Measurements from ENCODE around the gene ZNF497. TPM values are rescaled to one million over a fixed set of nuclear protein-coding genes. Genes with fewer than 3 reads are reported as not detected.

The ZNF497 gene
- total and polyA plus RNA-seq, 2 of the 13 experiments (the other 11 are each of a cell fraction or from before 2014, with no cell fraction given): 1.5 to 1.9 TPM

GRCh38 chr19:58326914-58327726 is 35.4 kb downstream of the ZNF497 start, which contains the start of gene ZSCAN22 (continued):
- TF ChIP-seq ZNF512B (CRISPR knock-in tag; IDR thresholded peaks at IDR 0.05; ENCODE audit: borderline replicate concordance) (no peak), ZNF253 (CRISPR knock-in tag; IDR thresholded peaks at IDR 0.05; ENCODE audit: borderline replicate concordance) (peak; percentile 80; the same call in 1 of the 2 replicates), ZNF816 (CRISPR knock-in tag; IDR thresholded peaks at IDR 0.05; ENCODE audit: borderline replicate concordance) (no peak), ZNF143 (CRISPR knock-in tag; IDR thresholded peaks at IDR 0.05) (peak; percentile 96), BCLAF1 (IDR thresholded peaks at IDR 0.05) (no peak), ZBTB7A (CRISPR knock-in tag; IDR thresholded peaks at IDR 0.05) (0 out of 2 replicates have a peak, but pooled peaks have one; percentile 31), NR2F2 (IDR thresholded peaks at IDR 0.05; ENCODE audit: borderline replicate concordance, low read depth) (no peak; the same call in 1 of the 2 replicates), E2F2 (CRISPR knock-in tag; IDR thresholded peaks at IDR 0.05; ENCODE audit: borderline replicate concordance) (peak; percentile 92), NCOA5 (CRISPR knock-in tag; IDR thresholded peaks at IDR 0.05) (no peak), RCOR2 (CRISPR knock-in tag; IDR thresholded peaks at IDR 0.05) (no peak), ZNF883 (CRISPR knock-in tag; IDR thresholded peaks at IDR 0.05; ENCODE audit: not compliant biosample characterization) (peak; percentile 60), ZNF605 (CRISPR knock-in tag; IDR thresholded peaks at IDR 0.05) (peak; percentile 86), ZSCAN25 (CRISPR knock-in tag; IDR thresholded peaks at IDR 0.05) (peak; percentile 65; the same call in 1 of the 2 replicates), FOXP1 (IDR thresholded peaks at IDR 0.05) (no peak), FOXP1 (CRISPR knock-in tag; IDR thresholded peaks at IDR 0.05) (no peak), RXRA (CRISPR knock-in tag; IDR thresholded peaks at IDR 0.05) (peak; percentile 37; the same call in 1 of the 2 replicates), ZNF205 (CRISPR knock-in tag; IDR thresholded peaks at IDR 0.05) (no peak), GRHL1 (CRISPR knock-in tag; conservative IDR thresholded peaks at IDR 0.05) (no peak; the same call in 1 of the 2 replicates), RFXANK (CRISPR knock-in tag; IDR thresholded peaks at IDR 0.05) (no peak), CCAR2 (optimal IDR thresholded peaks at IDR 0.05; ENCODE audit: low read depth, low read length) (no peak)
